HG03025 (cell line): ENCODE results near the gene CIB4.

Experiments used
- ATAC-seq: cut with Tn5 transposase; IDR thresholded peaks from one replicate; pipeline ENCODE4 v1.9.1; 2021; ENCODE audit warnings: mild to moderate bottlenecking, moderate library complexity; ENCODE audit not compliant: unreplicated experiment, low FRiP score

CIB4 gene

GRCh38 chr2:26534865-26535662, 106.1 kb downstream of the CIB4 start:
- no peak for ATAC-seq

GRCh38 chr2:26534098-26534864, 106.9 kb downstream of the CIB4 start:
- ATAC-seq, result no peak

- ATAC-seq, result no peak
Observed at GRCh38 chr2:26533661-26534060, 107.5 kb downstream of the CIB4 start.

GRCh38 chr2:26532301-26533250, 108.6 kb downstream of the CIB4 start:
- ATAC-seq, result no peak
